Osteoblast (primary cell): ENCODE measurements around the gene MAP4K2. TPM values are rescaled to one million over a fixed set of nuclear protein-coding genes. Genes with fewer than 3 reads are reported as not detected.

Experiments used
- DNase-seq: peaks from one replicate; pipeline ENCODE4 v3.0.0; 2011; ENCODE audit warnings: low spot score, mixed read lengths; ENCODE audit not compliant: insufficient read length; ENCODE audit errors: missing footprints
- H2AFZ ChIP-seq: 2 replicates; pipeline ENCODE4 v1.6.0; 2011; ENCODE audit warnings: mild to moderate bottlenecking, low read length
- H3K27ac ChIP-seq: 2 replicates; pipeline ENCODE4 v1.5.1; 2011; ENCODE audit warnings: mild to moderate bottlenecking, low read depth, low read length, moderate library complexity
- H3K27me3 ChIP-seq: 2 replicates; pipeline ENCODE4 v1.6.0; 2012; ENCODE audit warnings: mild to moderate bottlenecking, control low read depth, inconsistent platforms, low read length, moderate library complexity; ENCODE audit not compliant: insufficient read depth
- H3K36me3 ChIP-seq: 2 replicates; pipeline ENCODE4 v1.5.1; 2011; ENCODE audit warnings: mild to moderate bottlenecking, low read length, control low read depth, moderate library complexity; ENCODE audit not compliant: insufficient read depth
- H3K4me1 ChIP-seq: 2 replicates; pipeline ENCODE4 v1.5.1; 2011; ENCODE audit warnings: mild to moderate bottlenecking, low read length, control low read depth, moderate library complexity; ENCODE audit not compliant: insufficient read depth
- H3K4me2 ChIP-seq: 2 replicates; pipeline ENCODE4 v1.6.0; 2011; ENCODE audit warnings: mild to moderate bottlenecking, low read length; ENCODE audit not compliant: insufficient read depth
- H3K4me3 ChIP-seq: fragments of 200-600 bp; sonication (generic); 3 replicates; pipeline ENCODE4 v1.5.1; 2012; ENCODE audit warnings: mild to moderate bottlenecking, low read length, inconsistent platforms; ENCODE audit not compliant: insufficient read depth
- H3K79me2 ChIP-seq: 2 replicates; pipeline ENCODE4 v1.6.0; 2012; ENCODE audit warnings: mild to moderate bottlenecking, low read length, control low read depth, inconsistent platforms; ENCODE audit not compliant: insufficient read depth
- H3K9me3 ChIP-seq: 2 replicates; pipeline ENCODE4 v1.5.1; 2011; ENCODE audit warnings: low read depth, low read length, control low read depth
- H4K20me1 ChIP-seq: 2 replicates; pipeline ENCODE4 v1.6.0; 2012; ENCODE audit warnings: mild to moderate bottlenecking, low read length, control low read depth; ENCODE audit not compliant: insufficient read depth
- total RNA-seq: library from RNA; depleted of rRNA; stranded (reverse); fragments of >200 nt; gene quantifications from 2 replicates; pipeline ENCODE4 v1.2.3, GENCODE V29; 2012
- TF ChIP-seq, protein P1 (sequence below): IDR thresholded peaks from 2 replicates; pipeline ENCODE4 v1.5.1; 2011; ENCODE audit warnings: mild to moderate bottlenecking, low read depth, low read length, moderate library complexity; ENCODE audit errors: extremely low read depth

The MAP4K2 gene
- total RNA-seq, 1 donor: 9.8 TPM

DNA sequence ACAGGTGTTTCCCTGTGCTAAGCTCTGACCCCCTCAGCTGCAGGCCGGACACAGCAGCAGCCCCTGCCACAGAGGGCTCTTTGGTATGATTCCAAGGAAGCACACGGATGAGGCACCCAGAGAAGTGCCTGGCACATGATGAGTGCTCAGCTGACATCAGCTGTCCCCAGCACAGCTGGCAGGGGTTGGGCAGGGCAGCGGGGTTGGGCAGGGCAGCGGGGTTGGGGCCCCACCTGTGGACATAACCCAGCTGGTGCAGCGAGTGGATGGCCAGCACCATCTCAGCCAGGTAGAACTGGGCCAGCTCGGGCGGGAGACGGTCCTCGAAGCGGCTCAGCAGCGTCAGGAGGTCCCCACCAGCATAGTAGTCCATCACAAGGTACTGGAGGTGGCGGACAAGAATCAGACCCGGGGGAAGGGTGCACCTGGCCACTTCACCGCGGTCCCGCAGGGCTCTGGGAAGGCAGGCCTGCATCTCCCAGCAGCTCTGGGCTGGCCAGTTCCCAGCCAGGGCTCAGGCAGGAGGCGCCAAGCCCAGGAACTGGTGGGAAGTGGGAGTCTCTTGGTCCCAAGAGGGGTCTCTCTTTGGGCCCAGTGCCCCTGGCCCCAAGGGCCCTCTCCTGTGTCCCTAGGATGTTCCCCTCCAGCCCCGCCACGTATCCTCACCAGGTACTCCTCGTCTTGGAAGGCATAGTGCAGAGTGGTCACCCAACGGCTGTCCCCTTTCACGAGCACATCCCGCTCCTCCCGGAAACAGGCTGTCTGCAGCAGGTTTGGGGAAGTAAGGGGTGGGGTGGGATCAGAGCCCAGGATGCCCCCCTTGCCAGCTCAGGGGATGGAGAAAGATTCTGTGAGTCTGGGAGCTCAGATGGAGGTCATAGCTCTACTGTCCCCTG is 37.1 kb upstream of the MAP4K2 start:
- no peak overlapping the region for H3K4me3 ChIP-seq
- H3K27me3 ChIP-seq: no peaks in the 10 kb centered on the region
- no peaks in the 10 kb centered on the region for H3K79me2 ChIP-seq
- no peak overlapping the region for H2AFZ ChIP-seq
- H3K4me2 ChIP-seq: no peak overlapping the region
- peak; percentile 88 for DNase-seq
- H3K4me1 ChIP-seq: no peaks in the 10 kb centered on the region
- H3K27ac ChIP-seq: no peak overlapping the region
- peaks cover 2% of the 10 kb centered on the region for H4K20me1 ChIP-seq
- TF ChIP-seq, protein P1, sequence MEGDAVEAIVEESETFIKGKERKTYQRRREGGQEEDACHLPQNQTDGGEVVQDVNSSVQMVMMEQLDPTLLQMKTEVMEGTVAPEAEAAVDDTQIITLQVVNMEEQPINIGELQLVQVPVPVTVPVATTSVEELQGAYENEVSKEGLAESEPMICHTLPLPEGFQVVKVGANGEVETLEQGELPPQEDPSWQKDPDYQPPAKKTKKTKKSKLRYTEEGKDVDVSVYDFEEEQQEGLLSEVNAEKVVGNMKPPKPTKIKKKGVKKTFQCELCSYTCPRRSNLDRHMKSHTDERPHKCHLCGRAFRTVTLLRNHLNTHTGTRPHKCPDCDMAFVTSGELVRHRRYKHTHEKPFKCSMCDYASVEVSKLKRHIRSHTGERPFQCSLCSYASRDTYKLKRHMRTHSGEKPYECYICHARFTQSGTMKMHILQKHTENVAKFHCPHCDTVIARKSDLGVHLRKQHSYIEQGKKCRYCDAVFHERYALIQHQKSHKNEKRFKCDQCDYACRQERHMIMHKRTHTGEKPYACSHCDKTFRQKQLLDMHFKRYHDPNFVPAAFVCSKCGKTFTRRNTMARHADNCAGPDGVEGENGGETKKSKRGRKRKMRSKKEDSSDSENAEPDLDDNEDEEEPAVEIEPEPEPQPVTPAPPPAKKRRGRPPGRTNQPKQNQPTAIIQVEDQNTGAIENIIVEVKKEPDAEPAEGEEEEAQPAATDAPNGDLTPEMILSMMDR: no peak
- no peaks in the 10 kb centered on the region for H3K36me3 ChIP-seq
- no peaks in the 10 kb centered on the region for H3K9me3 ChIP-seq

DNA sequence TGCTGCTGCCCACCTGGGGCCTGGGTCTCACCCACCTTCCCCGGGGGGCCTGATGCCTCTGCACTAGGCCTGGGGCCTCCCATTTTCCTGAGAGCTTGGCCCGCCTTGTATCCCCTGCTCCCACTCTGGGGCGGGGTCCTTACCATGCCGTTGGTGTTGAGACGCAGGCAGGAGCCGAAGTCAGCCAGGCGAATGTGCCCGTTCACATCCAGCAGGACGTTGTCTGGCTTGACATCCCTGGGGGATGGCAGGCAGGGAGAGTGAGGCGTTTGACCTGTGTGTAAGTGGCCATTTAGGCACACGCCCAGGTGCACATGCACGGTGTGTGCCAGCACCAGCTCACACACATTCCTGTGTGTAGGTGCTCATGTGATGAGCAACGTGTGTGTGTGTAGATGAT is 36.3 kb upstream of the MAP4K2 start:
- Histone ChIP-seq H3K27ac (no peak overlapping the region), H2AFZ (no peak overlapping the region), H3K4me3 (no peak overlapping the region), H3K4me1 (no peaks in the 10 kb centered on the region), H3K9me3 (no peaks in the 10 kb centered on the region), H3K4me2 (no peak overlapping the region), H3K79me2 (no peaks in the 10 kb centered on the region), H4K20me1 (peaks cover 2% of the 10 kb centered on the region), H3K27me3 (no peaks in the 10 kb centered on the region), H3K36me3 (no peaks in the 10 kb centered on the region)
- TF ChIP-seq, protein P1: no peak
- peak; percentile 90 for DNase-seq

DNA sequence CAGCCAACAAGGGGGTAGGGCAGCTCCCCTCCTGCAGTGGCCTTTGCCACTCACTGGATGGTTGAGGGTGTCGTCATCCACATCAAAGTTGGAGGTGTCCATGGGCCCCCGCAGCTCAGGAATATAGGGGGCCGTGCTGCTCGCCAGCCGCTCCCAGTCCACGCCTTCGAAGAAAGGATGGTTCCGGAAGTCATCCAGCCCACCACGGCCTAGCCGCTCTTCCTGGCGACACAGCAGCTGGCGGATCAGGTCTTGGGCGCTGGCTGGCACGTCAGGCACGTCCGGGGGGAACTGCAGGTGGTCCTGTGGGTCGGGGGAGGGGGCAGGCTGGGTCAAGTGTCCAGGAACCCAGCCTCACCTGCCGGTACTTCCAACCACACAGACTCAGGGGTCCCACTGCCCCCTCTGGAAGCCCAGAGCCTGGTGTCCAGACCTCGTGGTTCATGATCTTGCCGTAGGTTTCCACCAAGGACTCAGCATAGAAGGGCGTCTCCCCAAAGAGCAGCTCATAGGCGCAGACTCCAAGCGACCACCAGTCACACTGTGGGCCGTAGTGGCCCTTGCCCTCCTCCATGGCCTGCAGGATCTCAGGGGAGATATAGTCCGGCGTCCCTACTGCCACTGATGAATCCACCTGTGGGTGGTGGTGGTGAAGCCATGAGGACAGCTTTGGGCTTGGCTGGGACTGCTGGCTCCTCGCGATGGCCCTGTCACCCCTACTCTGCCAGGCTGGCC is 35.8 kb upstream of the MAP4K2 start:
- H4K20me1 ChIP-seq: peaks cover under 1% of the 10 kb centered on the region
- no peaks in the 10 kb centered on the region for H3K79me2 ChIP-seq
- H3K4me1 ChIP-seq: no peaks in the 10 kb centered on the region
- no peak overlapping the region for H3K4me2 ChIP-seq
- TF ChIP-seq, protein P1: no peak
- no peak overlapping the region for H2AFZ ChIP-seq
- DNase-seq: peak; percentile 72
- H3K36me3 ChIP-seq: no peaks in the 10 kb centered on the region
- H3K4me3 ChIP-seq: no peak overlapping the region
- H3K9me3 ChIP-seq: no peaks in the 10 kb centered on the region
- no peaks in the 10 kb centered on the region for H3K27me3 ChIP-seq
- no peak overlapping the region for H3K27ac ChIP-seq

DNA sequence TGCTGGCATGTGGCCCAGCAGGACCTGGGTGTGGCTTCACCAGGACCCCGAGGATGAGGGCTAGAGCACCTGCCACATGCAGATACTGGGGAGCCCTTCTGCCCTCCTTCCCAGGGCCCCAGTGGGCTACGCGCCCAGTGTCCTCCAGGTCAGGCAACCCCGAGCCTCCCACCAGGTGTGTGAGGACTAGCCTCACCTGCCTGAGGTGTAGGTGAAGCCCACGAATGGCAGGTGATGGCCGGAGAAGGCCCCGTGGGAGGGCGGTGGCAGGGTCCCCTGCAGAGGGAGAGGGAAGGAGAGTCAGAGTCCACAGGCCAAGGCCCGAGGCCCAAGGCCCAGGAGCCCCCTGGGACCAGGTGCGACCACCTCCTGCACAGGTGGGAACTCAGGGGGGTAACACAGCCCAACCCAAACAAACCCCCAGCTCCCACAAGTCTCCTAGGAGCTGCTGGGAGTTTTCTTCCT is 34.9 kb upstream of the MAP4K2 start:
- H3K27ac ChIP-seq: no peak overlapping the region
- H3K9me3 ChIP-seq: no peaks in the 10 kb centered on the region
- H2AFZ ChIP-seq: no peak overlapping the region
- no peaks in the 10 kb centered on the region for H3K27me3 ChIP-seq
- TF ChIP-seq, protein P1: no peak
- H3K4me3 ChIP-seq: no peak overlapping the region
- no peaks in the 10 kb centered on the region for H3K4me1 ChIP-seq
- peak; percentile 52 for DNase-seq
- no peaks in the 10 kb centered on the region for H3K36me3 ChIP-seq
- no peaks in the 10 kb centered on the region for H3K79me2 ChIP-seq
- H4K20me1 ChIP-seq: no peaks in the 10 kb centered on the region
- no peak overlapping the region for H3K4me2 ChIP-seq
